ENCODE results near the gene CDK2.
A peak's percentile ranks its signal among the peaks of the same experiment; 100 is the strongest.
"Not testable (repeated sequence)": the region's sequence is repeated elsewhere in the genome, so short reads cannot be mapped to it uniquely, and the experiment has no call there.

Gene CDK2

DNA sequence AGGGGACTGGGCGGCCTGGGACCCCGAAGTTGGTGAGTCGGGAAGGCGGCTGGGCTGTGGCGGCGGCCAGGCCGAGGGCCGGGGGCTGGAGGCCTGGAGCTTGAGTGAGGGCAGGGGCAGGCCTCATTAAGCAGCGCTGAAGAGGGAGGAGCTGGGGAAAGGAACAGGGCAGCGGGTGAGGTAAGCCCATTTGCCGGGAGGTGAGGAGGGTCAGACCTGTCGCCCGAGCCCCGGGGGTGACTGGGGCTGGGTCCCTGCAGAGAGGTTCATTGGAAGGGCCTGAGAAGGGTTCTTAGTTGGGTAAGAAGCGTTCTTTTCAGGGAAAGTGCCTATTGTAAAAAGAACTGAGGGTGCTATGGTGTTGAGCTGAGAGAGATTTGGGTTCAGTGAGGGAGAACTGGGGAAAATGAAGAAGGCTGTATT lies 7.7 kb downstream of the CDK2 start:
- FAIRE-seq: no peak
- peak; percentile 30 for DNase-seq (ENCODE audit: insufficient read length, low spot score)

- FAIRE-seq: no peak
- DNase-seq (ENCODE audit: insufficient read length, low spot score): no peak
These were observed 11.8 kb downstream of the CDK2 start for GRCh38 chr12:55978393-55978792.

- DNase-seq (ENCODE audit: insufficient read length, low spot score) (no peak), FAIRE-seq (no peak)
These were observed 12.4 kb downstream of the CDK2 start for GRCh38 chr12:55979069-55979468.

DNA sequence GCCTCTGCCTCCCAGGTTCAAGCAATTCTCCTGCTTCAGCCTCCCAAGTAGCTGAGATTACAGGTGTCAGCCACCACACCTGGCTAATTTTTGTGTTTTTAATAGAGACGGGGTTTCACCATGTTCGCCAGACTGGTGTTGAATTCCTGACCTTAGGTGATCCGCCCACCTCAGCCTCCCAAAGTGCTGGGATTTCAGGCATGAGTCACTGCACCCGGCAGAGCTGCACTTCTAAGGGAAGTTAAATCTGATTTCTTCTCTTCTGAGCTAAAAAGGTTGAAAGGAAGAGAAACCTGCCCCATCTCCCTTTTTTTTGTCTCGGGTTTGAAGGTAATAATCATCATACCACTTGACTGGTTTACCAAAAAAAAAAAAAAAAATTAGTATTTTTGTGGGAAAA lies 15.3 kb downstream of the CDK2 start:
- FAIRE-seq; DNase-seq (ENCODE audit: insufficient read length, low spot score): not testable (repeated sequence)

DNA sequence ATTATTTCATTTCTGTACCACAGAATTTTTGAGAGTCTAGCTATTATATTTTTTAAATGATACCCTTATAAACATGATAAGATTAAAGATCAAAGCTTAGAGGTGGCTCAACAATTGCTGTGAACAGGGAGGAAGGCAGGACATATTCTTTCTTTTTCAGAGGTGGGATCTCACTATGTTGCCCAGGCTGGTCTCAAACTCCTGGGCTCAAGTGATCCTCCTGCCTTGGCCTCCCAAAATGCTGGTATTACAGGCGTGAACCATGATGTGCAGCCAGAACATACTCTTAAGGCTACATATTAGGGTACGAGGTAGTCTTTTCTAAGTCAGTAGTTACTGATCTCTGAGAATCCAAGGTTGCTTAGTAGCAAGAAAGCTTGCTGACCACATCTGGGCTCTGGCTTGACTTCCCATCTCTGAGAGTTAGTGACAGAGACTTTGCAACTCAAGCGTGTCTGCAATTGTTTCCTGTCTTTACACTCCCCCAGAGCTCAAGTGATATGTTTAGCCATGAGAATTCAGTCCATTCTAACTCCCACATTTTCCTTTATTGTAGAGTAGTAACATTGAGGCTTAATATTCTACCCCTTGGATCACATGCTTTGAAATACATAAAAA lies 15.8 kb downstream of the CDK2 start:
- DNase-seq (ENCODE audit: insufficient read length, low spot score) (no peak), FAIRE-seq (no peak)

DNA sequence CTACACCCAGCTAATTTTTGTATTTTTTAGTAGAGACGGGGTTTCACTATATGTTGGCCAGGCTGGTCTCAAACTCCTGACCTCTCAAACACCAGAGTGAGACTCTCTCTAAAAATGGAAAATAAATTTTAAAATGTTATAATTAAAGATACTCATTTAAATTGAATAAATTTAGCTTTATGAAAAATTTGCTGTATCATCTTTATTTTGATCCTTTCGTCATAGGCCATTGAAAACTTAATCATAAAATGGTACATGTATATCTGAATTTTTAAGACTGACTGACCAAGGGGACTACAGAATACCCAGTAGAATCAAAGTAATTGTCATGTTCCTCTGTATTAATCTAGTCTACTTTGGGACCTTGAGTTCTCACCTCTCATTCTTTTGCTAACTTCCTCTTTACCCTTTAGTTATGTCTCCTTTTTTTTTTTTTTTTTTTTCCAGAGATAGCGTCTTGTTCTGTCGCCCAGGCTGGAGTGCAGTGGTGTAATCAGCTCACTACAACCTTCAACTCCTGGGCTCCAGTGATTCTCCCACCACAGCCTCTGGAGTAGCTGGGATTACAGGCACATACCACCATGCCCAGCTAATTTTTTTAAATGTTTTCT lies 16.7 kb downstream of the CDK2 start:
- no peak for FAIRE-seq
- no peak for DNase-seq (ENCODE audit: insufficient read length, low spot score)

DNA sequence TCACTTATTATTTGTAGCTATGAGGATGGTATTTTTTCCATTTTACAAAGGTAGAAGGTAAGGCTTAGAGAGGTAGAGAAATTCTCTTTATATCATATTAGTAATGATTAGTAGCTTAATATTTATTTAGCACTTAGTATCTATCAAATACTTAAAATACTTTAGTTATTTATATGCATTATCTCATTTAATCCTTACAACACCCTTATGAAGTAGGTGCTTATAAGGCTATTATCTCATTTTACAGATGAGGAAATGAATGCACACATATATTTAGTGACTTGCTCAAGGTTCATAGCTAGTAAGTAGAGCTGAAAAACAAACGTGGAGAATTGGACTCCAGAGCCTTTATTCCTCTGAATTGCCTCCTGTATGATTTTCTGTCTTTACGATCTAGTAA lies 18.2 kb downstream of the CDK2 start:
- no peak for FAIRE-seq

DNA sequence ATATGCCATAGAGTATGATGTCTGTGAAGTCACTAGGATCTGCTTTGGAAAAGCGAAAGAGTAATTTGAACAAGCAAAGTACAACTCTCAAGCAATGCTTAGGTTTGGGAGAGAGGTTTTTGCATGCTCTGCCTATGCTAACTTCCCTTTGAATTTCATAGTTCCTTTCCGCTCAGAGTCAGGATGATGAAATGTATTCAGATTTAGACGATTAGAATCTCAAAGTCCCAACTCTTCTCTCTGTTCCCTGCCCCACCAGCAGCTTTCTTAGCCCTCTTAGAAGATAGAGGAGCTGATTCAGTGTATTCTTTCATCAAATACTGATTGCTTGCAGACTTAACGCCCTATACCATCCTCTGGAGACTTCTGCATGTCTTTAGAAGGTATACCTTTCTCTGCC lies 18.7 kb downstream of the CDK2 start:
- DNase-seq (ENCODE audit: insufficient read length, low spot score) (no peak), FAIRE-seq (no peak)

More for the DNA sequence above, 18.2 kb downstream of the CDK2 start:
- no peak for DNase-seq (ENCODE audit: insufficient read length, low spot score)

DNA sequence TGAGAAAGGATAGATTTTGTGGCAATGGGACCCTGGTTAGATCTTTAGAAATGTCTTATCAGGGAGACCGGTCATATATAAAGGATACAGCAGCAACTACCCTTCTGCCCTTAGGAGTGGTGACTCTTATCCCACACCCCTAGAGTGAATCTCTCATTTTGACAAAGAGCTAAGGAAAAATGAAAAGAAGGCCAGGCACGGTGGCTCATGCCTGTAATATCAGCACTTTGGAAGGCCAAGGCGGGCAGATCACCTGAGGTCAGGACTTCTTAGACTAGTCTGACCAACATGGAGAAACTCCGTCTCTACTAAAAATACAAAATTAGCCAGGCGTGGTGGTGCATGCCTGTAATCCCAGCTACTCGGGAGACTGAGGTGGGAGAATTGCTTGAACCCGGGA lies 19.3 kb downstream of the CDK2 start:
- DNase-seq (ENCODE audit: insufficient read length, low spot score); FAIRE-seq: not testable (repeated sequence)

DNA sequence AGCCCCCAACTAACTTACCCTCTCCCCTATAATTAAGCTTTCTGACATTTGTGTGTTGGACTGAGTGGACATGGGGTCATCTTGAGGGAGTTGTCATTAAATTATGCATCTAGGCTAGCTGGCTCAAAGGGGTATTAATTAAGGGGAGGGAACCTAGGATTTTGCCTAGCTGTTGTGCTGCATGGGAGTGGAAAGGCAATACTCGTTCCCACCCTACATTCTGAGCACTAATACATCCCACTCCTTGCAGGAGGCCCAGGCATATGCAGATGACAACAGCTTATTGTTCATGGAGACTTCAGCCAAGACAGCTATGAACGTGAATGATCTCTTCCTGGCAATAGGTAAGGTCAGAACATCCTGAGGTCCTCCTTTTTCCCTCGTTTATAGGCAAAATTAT lies 24.5 kb downstream of the CDK2 start:
- FAIRE-seq (no peak), DNase-seq (ENCODE audit: insufficient read length, low spot score) (no peak)

DNA sequence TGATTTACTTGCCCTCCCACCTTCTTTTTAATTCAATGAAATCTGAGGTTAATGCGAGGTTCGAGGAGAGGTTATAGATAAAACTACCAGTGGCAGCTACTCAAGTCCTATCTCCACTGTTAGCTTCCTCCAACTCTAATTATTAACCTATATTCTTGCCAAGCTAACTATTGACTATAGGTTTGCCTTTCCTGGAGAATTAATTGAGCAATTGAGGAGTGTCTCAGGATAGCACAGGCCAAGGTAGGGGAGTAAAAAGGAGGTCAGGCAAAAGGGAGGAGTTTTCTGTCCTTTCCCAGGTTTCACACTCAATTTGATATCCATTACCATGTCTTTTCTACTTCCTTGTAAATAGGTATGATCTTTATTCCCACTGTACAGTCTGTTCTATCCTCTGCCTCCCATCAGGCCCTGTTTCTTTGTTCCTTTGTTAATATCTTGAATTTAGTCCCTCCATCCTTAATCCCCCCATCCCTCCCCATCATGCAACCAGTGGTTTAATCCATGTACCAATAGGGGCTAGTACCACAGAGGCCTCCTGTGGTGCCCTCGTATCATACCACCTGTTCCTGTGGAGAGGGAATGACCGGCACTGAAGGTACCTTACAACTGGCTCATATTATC lies 26.7 kb downstream of the CDK2 start:
- FAIRE-seq: no peak
- no peak for DNase-seq (ENCODE audit: insufficient read length, low spot score)

DNA sequence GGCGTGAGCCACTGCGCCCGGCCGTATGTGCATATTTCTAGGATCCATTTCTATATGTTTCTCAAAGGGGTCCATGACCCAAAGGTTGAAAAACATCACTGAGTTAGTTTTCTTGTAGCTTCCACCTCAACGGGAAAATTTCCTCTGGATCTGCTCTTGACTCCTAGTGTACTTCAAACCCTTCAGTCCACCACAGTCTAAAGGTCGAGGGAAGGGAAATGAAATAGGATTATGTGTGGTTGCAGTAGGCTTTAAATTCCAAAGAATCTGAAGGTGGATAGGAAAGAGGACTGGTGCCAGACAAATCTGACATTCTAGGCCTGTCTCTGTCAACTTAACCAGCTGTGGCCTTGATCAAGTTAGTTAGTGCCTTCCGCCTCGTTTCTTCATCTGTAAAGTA lies 28.7 kb downstream of the CDK2 start:
- no peak for FAIRE-seq

DNA sequence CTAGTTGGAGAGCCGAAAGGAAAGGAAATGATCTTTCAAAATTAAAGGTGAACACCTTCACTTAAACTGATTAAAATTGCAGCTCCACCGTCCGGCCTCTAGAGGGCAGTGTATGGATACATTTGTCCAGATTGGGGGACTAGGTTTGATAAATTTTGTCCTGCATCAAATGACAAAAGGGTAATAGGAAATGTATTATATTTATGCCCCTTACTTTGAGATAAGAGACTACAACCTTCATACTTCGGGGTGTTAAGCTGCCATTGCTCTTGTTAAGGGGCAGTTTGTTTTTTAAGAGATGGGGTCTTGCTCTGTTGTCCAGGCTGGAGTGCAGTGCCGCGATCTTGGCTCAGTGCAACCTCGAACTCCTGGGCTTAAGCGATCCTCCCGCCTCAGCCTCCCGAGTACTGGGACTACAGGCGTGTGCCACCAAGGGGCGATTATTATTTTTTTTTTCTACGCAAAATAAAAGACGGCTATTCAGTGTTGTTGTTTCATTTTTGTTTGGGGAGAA lies 29.6 kb downstream of the CDK2 start:
- FAIRE-seq (no peak), DNase-seq (ENCODE audit: insufficient read length, low spot score) (peak; percentile 70)

More for the DNA sequence above, 28.7 kb downstream of the CDK2 start:
- DNase-seq (ENCODE audit: insufficient read length, low spot score): no peak

- peak; percentile 96 for FAIRE-seq
- DNase-seq (ENCODE audit: insufficient read length, low spot score): peak; percentile 99
These were observed 30.3 kb downstream of the CDK2 start, which contains the start of gene SUOX for GRCh38 chr12:55996715-55997534. Gene SUOX, plus strand, starts transcription at chr12:55997276. Its CDS starts 4,946 bp downstream, at chr12:56002222.

DNA sequence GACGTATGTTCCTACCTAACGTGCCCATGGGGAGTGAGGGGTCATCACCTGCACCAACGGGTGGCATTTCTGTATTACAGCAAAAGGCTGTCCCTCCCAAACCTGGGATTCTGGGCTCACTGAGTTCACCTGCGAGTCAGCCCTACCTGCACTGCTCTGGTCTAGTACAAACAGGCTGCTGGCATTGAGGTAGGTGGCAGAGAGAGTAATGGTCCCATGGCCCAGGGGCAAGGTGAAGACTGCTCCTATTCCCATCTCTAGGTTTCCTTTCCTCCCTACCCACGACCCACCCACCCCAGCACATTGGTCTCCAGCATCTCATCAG lies 30.9 kb downstream of the CDK2 start:
- FAIRE-seq (no peak), DNase-seq (ENCODE audit: insufficient read length, low spot score) (no peak)

DNA sequence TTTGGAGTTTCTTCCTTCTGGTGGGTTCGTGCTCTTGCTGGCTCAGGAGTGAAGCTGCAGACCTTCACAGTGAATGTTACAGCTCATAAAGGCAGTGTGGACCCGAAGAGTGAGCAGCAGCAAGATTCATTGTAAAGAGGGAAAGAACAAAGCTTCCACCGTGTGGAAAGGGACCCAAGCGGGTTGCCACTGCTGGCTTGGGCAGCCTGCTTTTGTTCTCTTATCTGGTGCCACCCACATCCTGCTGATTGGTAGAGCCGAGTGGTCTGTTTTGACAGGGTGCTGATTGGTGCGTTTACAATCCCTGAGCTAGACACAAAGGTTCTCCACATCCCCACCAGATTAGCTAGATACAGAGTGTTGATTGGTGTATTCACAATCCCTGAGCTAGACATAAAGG lies 32.9 kb downstream of the CDK2 start:
- DNase-seq (ENCODE audit: insufficient read length, low spot score); FAIRE-seq: not testable (repeated sequence)

GRCh38 chr12:55999999-56000540 lies 33.4 kb downstream of the CDK2 start:
- FAIRE-seq; DNase-seq (ENCODE audit: insufficient read length, low spot score): not testable (repeated sequence)

DNA sequence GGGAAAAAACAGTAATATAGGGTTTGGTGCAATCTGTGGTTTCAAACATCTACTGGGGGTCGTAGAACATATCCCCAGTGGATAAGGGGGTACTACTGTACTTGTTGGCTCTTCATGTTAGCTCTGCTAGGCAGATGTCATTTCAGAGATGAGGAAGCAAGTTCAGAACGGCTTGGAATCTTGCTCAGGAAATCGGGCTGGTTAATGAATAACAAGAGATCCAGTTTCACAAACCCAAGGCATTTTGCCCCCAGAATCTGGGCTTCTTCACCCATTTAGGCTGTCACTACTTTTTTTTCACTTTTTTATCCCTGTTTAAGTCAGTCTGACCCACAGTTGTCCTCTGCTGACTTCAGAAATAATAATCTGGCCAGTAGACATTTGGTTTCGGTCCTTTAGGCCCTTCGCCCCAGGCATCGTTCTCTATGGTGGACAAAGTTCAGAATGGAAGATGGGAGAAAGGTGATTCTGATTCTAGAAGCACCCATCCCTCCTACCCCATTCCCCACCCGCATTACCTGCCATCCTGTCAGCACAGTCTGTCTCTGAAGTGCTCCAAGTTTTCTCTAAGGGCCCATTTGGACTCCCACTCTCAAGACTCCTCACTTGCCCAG lies 35.0 kb downstream of the CDK2 start:
- no peak for FAIRE-seq

GRCh38 chr12:56003376-56003775 lies 36.7 kb downstream of the CDK2 start:
- FAIRE-seq; DNase-seq (ENCODE audit: insufficient read length, low spot score): not testable (repeated sequence)

More for the DNA sequence above, 35.0 kb downstream of the CDK2 start:
- no peak for DNase-seq (ENCODE audit: insufficient read length, low spot score)

DNA sequence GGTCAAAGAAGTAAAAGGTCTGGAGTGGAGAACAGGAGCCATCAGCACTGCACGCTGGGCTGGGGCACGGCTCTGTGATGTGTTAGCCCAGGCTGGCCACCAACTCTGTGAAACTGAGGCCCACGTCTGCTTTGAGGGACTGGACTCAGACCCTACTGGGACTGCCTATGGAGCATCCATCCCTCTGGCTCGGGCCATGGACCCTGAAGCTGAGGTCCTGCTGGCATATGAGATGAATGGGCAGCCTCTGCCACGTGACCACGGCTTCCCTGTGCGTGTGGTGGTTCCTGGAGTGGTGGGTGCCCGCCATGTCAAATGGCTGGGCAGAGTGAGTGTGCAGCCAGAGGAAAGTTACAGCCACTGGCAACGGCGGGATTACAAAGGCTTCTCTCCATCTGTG lies 37.6 kb downstream of the CDK2 start:
- FAIRE-seq (no peak), DNase-seq (ENCODE audit: insufficient read length, low spot score) (no peak)
